ENCODE measurements around the gene PLEKHM2.

DNA sequence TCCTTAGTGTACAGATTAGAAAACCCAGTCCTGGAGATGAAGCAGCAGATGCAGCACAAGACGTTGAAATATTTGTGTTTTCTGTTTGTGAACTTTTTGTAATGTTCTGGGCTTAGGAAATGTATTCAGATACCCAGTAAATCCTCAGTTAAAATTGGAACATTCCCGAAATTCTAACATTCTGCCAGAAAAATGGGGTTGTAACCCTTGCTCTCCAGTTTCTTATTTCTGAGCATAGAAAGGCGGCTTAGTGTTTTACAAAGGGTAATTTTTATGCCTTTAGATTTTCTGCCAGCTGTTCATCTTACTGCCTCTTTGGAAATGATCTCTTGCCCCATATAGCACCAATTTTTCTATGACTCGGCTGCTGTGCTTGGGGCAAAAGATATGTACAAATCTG, 46.3 kb upstream of the PLEKHM2 start:
- TF ChIP-seq, protein P1, sequence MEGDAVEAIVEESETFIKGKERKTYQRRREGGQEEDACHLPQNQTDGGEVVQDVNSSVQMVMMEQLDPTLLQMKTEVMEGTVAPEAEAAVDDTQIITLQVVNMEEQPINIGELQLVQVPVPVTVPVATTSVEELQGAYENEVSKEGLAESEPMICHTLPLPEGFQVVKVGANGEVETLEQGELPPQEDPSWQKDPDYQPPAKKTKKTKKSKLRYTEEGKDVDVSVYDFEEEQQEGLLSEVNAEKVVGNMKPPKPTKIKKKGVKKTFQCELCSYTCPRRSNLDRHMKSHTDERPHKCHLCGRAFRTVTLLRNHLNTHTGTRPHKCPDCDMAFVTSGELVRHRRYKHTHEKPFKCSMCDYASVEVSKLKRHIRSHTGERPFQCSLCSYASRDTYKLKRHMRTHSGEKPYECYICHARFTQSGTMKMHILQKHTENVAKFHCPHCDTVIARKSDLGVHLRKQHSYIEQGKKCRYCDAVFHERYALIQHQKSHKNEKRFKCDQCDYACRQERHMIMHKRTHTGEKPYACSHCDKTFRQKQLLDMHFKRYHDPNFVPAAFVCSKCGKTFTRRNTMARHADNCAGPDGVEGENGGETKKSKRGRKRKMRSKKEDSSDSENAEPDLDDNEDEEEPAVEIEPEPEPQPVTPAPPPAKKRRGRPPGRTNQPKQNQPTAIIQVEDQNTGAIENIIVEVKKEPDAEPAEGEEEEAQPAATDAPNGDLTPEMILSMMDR (IDR thresholded peaks at IDR 0.05; ENCODE audit: poor library complexity, severe bottlenecking), result no peak
- TF ChIP-seq EP300 (conservative IDR thresholded peaks at IDR 0.05; ENCODE audit: poor library complexity, severe bottlenecking) (no peak), POLR2AphosphoS5 (IDR thresholded peaks at IDR 0.05) (no peak), TAF1 (IDR thresholded peaks at IDR 0.05; ENCODE audit: low read depth) (no peak), EZH2 (IDR thresholded peaks at IDR 0.05; ENCODE audit: borderline replicate concordance, insufficient read depth, low read length, poor library complexity, severe bottlenecking) (no peak), MXI1 (conservative IDR thresholded peaks at IDR 0.05; ENCODE audit: poor library complexity, severe bottlenecking) (no peak), RAD21 (conservative IDR thresholded peaks at IDR 0.05) (no peak)
- TF ChIP-seq, protein P2, sequence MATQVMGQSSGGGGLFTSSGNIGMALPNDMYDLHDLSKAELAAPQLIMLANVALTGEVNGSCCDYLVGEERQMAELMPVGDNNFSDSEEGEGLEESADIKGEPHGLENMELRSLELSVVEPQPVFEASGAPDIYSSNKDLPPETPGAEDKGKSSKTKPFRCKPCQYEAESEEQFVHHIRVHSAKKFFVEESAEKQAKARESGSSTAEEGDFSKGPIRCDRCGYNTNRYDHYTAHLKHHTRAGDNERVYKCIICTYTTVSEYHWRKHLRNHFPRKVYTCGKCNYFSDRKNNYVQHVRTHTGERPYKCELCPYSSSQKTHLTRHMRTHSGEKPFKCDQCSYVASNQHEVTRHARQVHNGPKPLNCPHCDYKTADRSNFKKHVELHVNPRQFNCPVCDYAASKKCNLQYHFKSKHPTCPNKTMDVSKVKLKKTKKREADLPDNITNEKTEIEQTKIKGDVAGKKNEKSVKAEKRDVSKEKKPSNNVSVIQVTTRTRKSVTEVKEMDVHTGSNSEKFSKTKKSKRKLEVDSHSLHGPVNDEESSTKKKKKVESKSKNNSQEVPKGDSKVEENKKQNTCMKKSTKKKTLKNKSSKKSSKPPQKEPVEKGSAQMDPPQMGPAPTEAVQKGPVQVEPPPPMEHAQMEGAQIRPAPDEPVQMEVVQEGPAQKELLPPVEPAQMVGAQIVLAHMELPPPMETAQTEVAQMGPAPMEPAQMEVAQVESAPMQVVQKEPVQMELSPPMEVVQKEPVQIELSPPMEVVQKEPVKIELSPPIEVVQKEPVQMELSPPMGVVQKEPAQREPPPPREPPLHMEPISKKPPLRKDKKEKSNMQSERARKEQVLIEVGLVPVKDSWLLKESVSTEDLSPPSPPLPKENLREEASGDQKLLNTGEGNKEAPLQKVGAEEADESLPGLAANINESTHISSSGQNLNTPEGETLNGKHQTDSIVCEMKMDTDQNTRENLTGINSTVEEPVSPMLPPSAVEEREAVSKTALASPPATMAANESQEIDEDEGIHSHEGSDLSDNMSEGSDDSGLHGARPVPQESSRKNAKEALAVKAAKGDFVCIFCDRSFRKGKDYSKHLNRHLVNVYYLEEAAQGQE (IDR thresholded peaks at IDR 0.05; ENCODE audit: borderline replicate concordance), result no peak
